Activated naive CD4-positive, alpha-beta T cell treated with Interleukin-2 at 50 U/mL for 16 hours (primary cell): ENCODE data around the gene UBA52.
A peak's percentile ranks its signal among the peaks of the same experiment; 100 is the strongest.

Experiments used
- DNase-seq: peaks from one replicate; pipeline ENCODE4 v3.0.0-alpha.2; 2020

UBA52 gene

GRCh38 chr19:18608805-18609716 lies 37.4 kb downstream of the UBA52 start:
- no peak for DNase-seq

GRCh38 chr19:18609717-18610051 lies 38.0 kb downstream of the UBA52 start:
- no peak for DNase-seq

- DNase-seq: no peak
These were observed 38.5 kb downstream of the UBA52 start for GRCh38 chr19:18610245-18610555.

GRCh38 chr19:18610556-18611326 lies 39.1 kb downstream of the UBA52 start:
- no peak for DNase-seq

- peak; percentile 25 for DNase-seq
These were observed 39.8 kb downstream of the UBA52 start for GRCh38 chr19:18611327-18612050.

- DNase-seq: no peak
These were observed 40.6 kb downstream of the UBA52 start for GRCh38 chr19:18612051-18612771.

- peak; percentile 58 for DNase-seq
These were observed 41.3 kb downstream of the UBA52 start, which contains the start of gene TMEM59L for GRCh38 chr19:18612772-18613588. TSS of gene TMEM59L (plus strand) at chr19:18612870. CDS start at chr19:18612959, 89 bp downstream.

GRCh38 chr19:18613589-18614234 lies 42.1 kb downstream of the UBA52 start:
- DNase-seq: no peak

GRCh38 chr19:18616023-18616422 lies 44.4 kb downstream of the UBA52 start:
- DNase-seq: no peak

GRCh38 chr19:18617562-18617961 lies 45.9 kb downstream of the UBA52 start:
- DNase-seq: no peak

- no peak for DNase-seq
These were observed 46.6 kb downstream of the UBA52 start for GRCh38 chr19:18618236-18618635.

GRCh38 chr19:18620311-18620710 lies 48.7 kb downstream of the UBA52 start:
- no peak for DNase-seq

GRCh38 chr19:18620902-18621301 lies 49.2 kb downstream of the UBA52 start:
- no peak for DNase-seq

- DNase-seq: no peak
These were observed 55.2 kb downstream of the UBA52 start for GRCh38 chr19:18626906-18627305.
